GM23338 (cell line): Measurements from ENCODE around the gene TNIP3. TPM values are rescaled to one million over a fixed set of nuclear protein-coding genes. Genes with fewer than 3 reads are reported as not detected.

ENCODE experiments used
- ATAC-seq: fragments of 200-7000 bp; cut with Tn5 transposase; 3 replicates; pipeline ENCODE4 v1.9.1; 2020
- DNase-seq: peaks from one replicate; pipeline ENCODE4 v3.0.0-alpha.2; 2015; ENCODE audit warnings: low spot score
- H2AFZ ChIP-seq: fragments of 200-600 bp; sonication (generic); 2 replicates; pipeline ENCODE4 v1.8.0; 2016; ENCODE audit warnings: antibody characterized with exemption, mild to moderate bottlenecking, moderate library complexity
- H3F3A ChIP-seq: fragments of 200-600 bp; sonication (generic); replicated peaks from 2 replicates; pipeline ENCODE4 v1.8.0; 2017; ENCODE audit warnings: antibody characterized with exemption, mixed run types, low read depth
- H3K27ac ChIP-seq: fragments of 200-600 bp; sonication (generic); 2 replicates; pipeline ENCODE4 v1.6.1; 2016; ENCODE audit warnings: low read depth
- H3K27me3 ChIP-seq: fragments of 200-600 bp; sonication (generic); 2 replicates; pipeline ENCODE4 v1.8.0; 2016; ENCODE audit warnings: mild to moderate bottlenecking, mixed run types, moderate library complexity; ENCODE audit not compliant: insufficient read depth
- H3K36me3 ChIP-seq: fragments of 200-600 bp; sonication (generic); 2 replicates; pipeline ENCODE4 v1.8.0; 2016; ENCODE audit warnings: mild to moderate bottlenecking; ENCODE audit not compliant: insufficient read depth
- H3K4me1 ChIP-seq: fragments of 200-600 bp; sonication (generic); 2 replicates; pipeline ENCODE4 v1.8.0; 2016; ENCODE audit warnings: mild to moderate bottlenecking, moderate library complexity; ENCODE audit not compliant: insufficient read depth
- H3K4me2 ChIP-seq: fragments of 200-600 bp; sonication (generic); 2 replicates; pipeline ENCODE4 v1.7.1; 2017; ENCODE audit warnings: mixed run types
- H3K4me3 ChIP-seq: fragments of 200-600 bp; sonication (generic); 2 replicates; pipeline ENCODE4 v1.6.1; 2016; ENCODE audit warnings: mixed run types
- H3K79me2 ChIP-seq: fragments of 200-600 bp; sonication (generic); replicated peaks from 2 replicates; pipeline ENCODE4 v1.8.0; 2017; ENCODE audit warnings: mild to moderate bottlenecking; ENCODE audit not compliant: insufficient read depth
- H3K9me2 ChIP-seq: fragments of 200-600 bp; sonication (generic); 2 replicates; pipeline ENCODE4 v1.8.0; 2017; ENCODE audit not compliant: insufficient read depth
- H4K20me1 ChIP-seq: fragments of 200-600 bp; sonication (generic); replicated peaks from 2 replicates; pipeline ENCODE4 v1.8.0; 2017; ENCODE audit warnings: mild to moderate bottlenecking; ENCODE audit not compliant: insufficient read depth
- H3K27ac Mint-ChIP-seq: 2 replicates; pipeline ENCODE4 v1.8.0; 2020; ENCODE audit warnings: inconsistent platforms, mild to moderate bottlenecking, moderate library complexity, mixed read lengths
- H3K27me3 Mint-ChIP-seq: 3 replicates; pipeline ENCODE4 v1.8.0; 2022; ENCODE audit warnings: low read depth, mild to moderate bottlenecking, moderate library complexity, mixed read lengths, inconsistent platforms; ENCODE audit not compliant: insufficient read depth, poor library complexity
- H3K36me3 Mint-ChIP-seq: 3 replicates; pipeline ENCODE4 v1.8.0; 2021; ENCODE audit warnings: low read depth, mild to moderate bottlenecking, inconsistent platforms, moderate library complexity, mixed read lengths
- H3K4me1 Mint-ChIP-seq: 3 replicates; pipeline ENCODE4 v1.8.0; 2020; ENCODE audit warnings: mild to moderate bottlenecking, inconsistent platforms, mixed read lengths
- H3K4me3 Mint-ChIP-seq: 3 replicates; pipeline ENCODE4 v1.8.0; 2021; ENCODE audit warnings: moderate library complexity, mild to moderate bottlenecking, inconsistent platforms, mixed read lengths
- H3K9me3 Mint-ChIP-seq: 3 replicates; pipeline ENCODE4 v1.8.0; 2020; ENCODE audit warnings: moderate library complexity, mild to moderate bottlenecking, inconsistent platforms, mixed read lengths
- CREB1 ChIP-seq: fragments of 250-450 bp; sonication (Bioruptor Pico); IDR thresholded peaks from 2 replicates; pipeline ENCODE4 v1.5.0; 2020; ENCODE audit warnings: low read depth, mild to moderate bottlenecking, moderate library complexity
- CTCF ChIP-seq, 2 experiments: fragments of 200-600 bp in 1 of 2; sonication (generic) in 1 of 2; conservative IDR thresholded peaks; 2 replicates each; pipeline versions ENCODE4 v1.5.1 to v1.6.1; 2016 to 2017; ENCODE audit warnings: antibody characterized with exemption in 2 of 2, low read depth in 2 of 2, mild to moderate bottlenecking in 2 of 2, moderate library complexity in 1 of 2
- ETS1 ChIP-seq: IDR thresholded peaks from 2 replicates; pipeline ENCODE4 v1.6.1; 2016; ENCODE audit warnings: antibody characterized with exemption
- EZH2phosphoT487 ChIP-seq: fragments of 200-600 bp; sonication (generic); IDR thresholded peaks from one replicate; pipeline ENCODE4 v1.8.1; 2018; ENCODE audit warnings: antibody characterized with exemption; ENCODE audit not compliant: unreplicated experiment
- JUNB ChIP-seq: IDR thresholded peaks from one replicate; pipeline ENCODE4 v1.6.1; 2016; ENCODE audit warnings: antibody characterized with exemption; ENCODE audit not compliant: unreplicated experiment
- NANOG ChIP-seq: IDR thresholded peaks from 2 replicates; pipeline ENCODE4 v1.6.1; 2016; ENCODE audit warnings: antibody characterized with exemption, borderline replicate concordance
- POLR2AphosphoS5 ChIP-seq: IDR thresholded peaks from 2 replicates; pipeline ENCODE4 v1.6.1; 2016; ENCODE audit warnings: antibody characterized with exemption, low read depth
- REST ChIP-seq: IDR thresholded peaks from one replicate; pipeline ENCODE4 v1.6.1; 2018; ENCODE audit warnings: antibody characterized with exemption; ENCODE audit not compliant: unreplicated experiment
- STAT1 ChIP-seq: IDR thresholded peaks from one replicate; pipeline ENCODE4 v1.6.1; 2016; ENCODE audit warnings: antibody characterized with exemption; ENCODE audit not compliant: unreplicated experiment
- ZNF114 ChIP-seq: fragments of 250-450 bp; sonication (Bioruptor Pico); IDR thresholded peaks from 2 replicates; pipeline ENCODE4 v1.5.0; 2020; ENCODE audit warnings: mild to moderate bottlenecking, moderate library complexity
- polyA plus RNA-seq: library from polyadenylated mRNA; unstranded; fragments of >200 nt; fragmentation: Nextera tagmentation; extraction: Ambion mirVana; gene quantifications from 2 replicates; pipeline ENCODE4 v1.2.1, GENCODE V29; 2016
- total RNA-seq: library from RNA; depleted of rRNA; stranded (reverse); fragments of >200 nt; shearing (Covaris generic); gene quantifications from 2 replicates; pipeline ENCODE4 v1.2.3, GENCODE V29; 2014

The TNIP3 gene
- total and polyA plus RNA-seq, 2 experiments from 2014 or later: not detected

GRCh38 chr4:121185960-121186359, 21.8 kb upstream of the TNIP3 start:
- ATAC-seq: no peak
- peaks cover 15% of the 10 kb centered on the region; the same call in 2 of the 3 replicates for H3K9me3 Mint-ChIP-seq
- Histone ChIP-seq H3K79me2 (no peaks in the 10 kb centered on the region), H2AFZ (0 out of 2 replicates have a peak overlapping the region, but pooled peaks have one; percentile 4), H3K4me3 (no peak overlapping the region), H3K9me2 (no peaks in the 10 kb centered on the region), H3K4me2 (no peak overlapping the region), H3K27me3 (no peaks in the 10 kb centered on the region), H3F3A (no peaks in the 10 kb centered on the region), H4K20me1 (no peaks in the 10 kb centered on the region), H3K27ac (no peak overlapping the region), H3K4me1 (peaks cover 13% of the 10 kb centered on the region; the same call in 1 of the 2 replicates), H3K36me3 (no peaks in the 10 kb centered on the region)
- H3K36me3 Mint-ChIP-seq: peaks cover 10% of the 10 kb centered on the region; the same call in 2 of the 3 replicates
- no peak for TF ChIP-seq EZH2phosphoT487
- no peak for TF ChIP-seq ZNF114 (CRISPR knock-in tag)
- no peak for TF ChIP-seq CTCF (conservative IDR thresholded peaks at IDR 0.05; ENCODE audit: low read depth in 2 of 2)
- no peak for TF ChIP-seq ETS1
- no peak for TF ChIP-seq REST
- no peak for TF ChIP-seq POLR2AphosphoS5
- no peak for TF ChIP-seq STAT1
- H3K4me3 Mint-ChIP-seq: no peak overlapping the region
- H3K27me3 Mint-ChIP-seq: no peaks in the 10 kb centered on the region
- no peak for DNase-seq
- peak overlapping the region; percentile 56; the same call in 1 of the 2 replicates for H3K27ac Mint-ChIP-seq
- H3K4me1 Mint-ChIP-seq: peaks cover 19% of the 10 kb centered on the region

GRCh38 chr4:121183989-121184388, 19.9 kb upstream of the TNIP3 start:
- no peak for ATAC-seq
- no peaks in the 10 kb centered on the region for H3F3A ChIP-seq
- DNase-seq: no peak
- no peaks in the 10 kb centered on the region for H3K27me3 ChIP-seq
- H3K9me2 ChIP-seq: peaks cover 3% of the 10 kb centered on the region; the same call in 1 of the 2 replicates
- Mint-ChIP-seq H3K36me3 (peaks cover 10% of the 10 kb centered on the region; the same call in 2 of the 3 replicates), H3K27ac (no peak overlapping the region), H3K4me3 (no peak overlapping the region), H3K27me3 (no peaks in the 10 kb centered on the region), H3K9me3 (peaks cover 15% of the 10 kb centered on the region; the same call in 2 of the 3 replicates), H3K4me1 (peaks cover 7% of the 10 kb centered on the region)
- H3K4me1 ChIP-seq: 0 out of 2 replicates have a peak, but pooled peaks cover 5% of the 10 kb centered on the region
- H2AFZ ChIP-seq: no peak overlapping the region
- no peak overlapping the region for H3K27ac ChIP-seq
- no peak overlapping the region for H3K4me3 ChIP-seq
- H3K79me2 ChIP-seq: no peaks in the 10 kb centered on the region
- no peak overlapping the region for H3K4me2 ChIP-seq
- H4K20me1 ChIP-seq: no peaks in the 10 kb centered on the region
- no peaks in the 10 kb centered on the region for H3K36me3 ChIP-seq
- TF ChIP-seq EZH2phosphoT487: no peak
- TF ChIP-seq POLR2AphosphoS5: no peak
- no peak for TF ChIP-seq ETS1
- no peak for TF ChIP-seq CTCF (conservative IDR thresholded peaks at IDR 0.05; ENCODE audit: low read depth in 2 of 2)
- no peak for TF ChIP-seq NANOG
- TF ChIP-seq JUNB: no peak
- no peak for TF ChIP-seq STAT1
- TF ChIP-seq CREB1 (CRISPR knock-in tag): no peak
